CD1c-positive myeloid dendritic cell (primary cell): ENCODE results near the gene CREB5.

Experiments used
- DNase-seq: peaks from one replicate; pipeline ENCODE4 v3.0.0-alpha.2; 2016; ENCODE audit errors: extremely low spot score

The CREB5 gene

DNA sequence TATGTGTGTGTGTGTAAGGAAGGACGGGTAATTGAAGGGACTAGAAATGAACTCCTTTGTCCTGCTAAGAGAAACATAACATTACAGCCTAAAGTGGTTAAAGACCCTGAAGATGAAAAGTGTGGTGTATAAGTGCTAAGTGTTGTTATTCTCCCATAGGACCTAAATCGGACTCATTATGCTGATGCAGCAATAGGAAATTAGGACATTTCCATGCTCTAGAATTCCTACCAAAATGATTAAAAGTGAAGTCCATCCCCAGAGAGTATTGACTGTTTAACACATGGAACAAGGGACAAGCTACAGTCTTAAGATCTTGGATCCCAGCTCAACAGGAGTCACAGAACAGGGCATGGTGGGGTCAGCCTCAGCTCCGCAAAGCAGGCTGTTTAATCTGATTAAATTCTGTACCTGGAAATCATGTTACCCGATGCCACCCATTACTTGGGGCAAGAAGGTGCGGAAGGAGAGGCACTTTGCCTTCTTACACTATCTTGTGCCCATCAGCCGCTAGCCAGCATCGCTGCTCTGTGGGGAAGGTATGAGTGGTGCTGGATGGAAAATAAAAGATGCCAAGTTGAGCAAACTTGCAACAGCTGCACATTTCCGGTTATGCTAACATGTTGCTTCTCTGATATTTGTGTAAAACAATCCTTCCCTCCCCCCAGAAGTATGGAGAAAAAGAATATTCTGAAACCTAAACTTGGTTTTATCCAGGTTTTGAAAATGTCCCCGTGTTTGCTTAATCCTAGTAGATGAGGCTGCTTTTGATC, 100.5 kb downstream of the CREB5 start:
- no peak for DNase-seq

GRCh38 chr7:28516390-28517172, 104.3 kb downstream of the CREB5 start:
- DNase-seq: no peak

DNA sequence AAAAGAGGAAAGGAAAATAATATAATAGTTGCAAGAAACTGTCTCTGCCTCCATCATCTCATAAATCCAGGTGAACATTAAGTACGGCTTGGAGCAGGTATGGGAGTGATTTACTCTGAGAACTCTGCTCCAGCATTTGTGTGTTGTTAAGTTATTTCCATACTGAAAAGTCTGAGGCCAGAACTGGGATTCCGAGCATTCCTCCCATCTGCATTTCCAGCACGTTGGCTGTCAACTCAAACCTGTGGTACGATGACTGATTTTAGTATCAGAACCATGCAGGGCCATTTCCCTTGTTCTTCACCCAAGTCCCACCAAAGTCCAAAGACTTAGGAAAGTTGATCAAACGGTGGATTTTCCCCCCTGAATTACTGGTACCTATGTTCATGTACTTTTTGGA, 104.9 kb downstream of the CREB5 start:
- no peak for DNase-seq

DNA sequence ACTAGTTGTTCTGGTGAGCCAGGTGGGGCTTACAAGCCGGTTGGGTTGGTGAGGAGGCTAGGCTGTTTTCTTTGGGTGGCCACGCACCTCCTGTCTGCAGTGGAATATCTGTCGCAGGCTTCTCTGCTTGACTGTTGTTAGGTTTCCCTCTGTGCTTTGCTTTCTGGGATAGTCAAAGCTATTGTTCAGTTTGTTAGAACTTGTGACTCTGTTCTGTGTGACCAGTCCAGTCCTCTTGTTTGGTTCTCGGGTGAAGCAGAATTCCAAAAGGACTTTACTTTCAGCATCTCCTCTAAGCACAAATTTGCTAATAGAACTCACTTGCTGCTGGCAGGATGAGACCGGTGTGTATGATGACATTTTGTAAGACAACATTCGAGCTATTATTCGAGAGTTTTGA, 105.3 kb downstream of the CREB5 start:
- no peak for DNase-seq

- DNase-seq: peak; percentile 50
Observed at GRCh38 chr7:28520074-28521015, 108.0 kb downstream of the CREB5 start.

- no peak for DNase-seq
Observed at GRCh38 chr7:28524978-28525377, 112.7 kb downstream of the CREB5 start.

DNA sequence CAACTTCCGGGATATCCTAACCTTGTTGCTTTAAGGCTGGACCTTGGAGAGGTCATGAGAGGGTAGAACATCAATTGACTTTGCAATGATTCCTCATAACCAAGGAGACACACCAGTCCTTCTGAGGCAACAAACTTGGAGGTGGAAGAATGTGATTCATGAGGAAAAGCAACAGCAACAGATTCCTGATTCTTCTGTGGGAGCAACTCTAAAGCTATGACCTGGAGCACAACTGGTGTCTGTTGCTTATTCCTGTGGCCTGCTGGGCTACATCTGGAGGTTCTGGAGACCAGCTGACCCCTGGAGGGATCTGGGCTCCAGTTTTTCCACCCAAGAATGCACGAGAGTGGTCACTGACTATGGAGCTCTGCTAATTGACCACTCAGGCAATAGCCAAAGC, 116.6 kb downstream of the CREB5 start:
- no peak for DNase-seq

GRCh38 chr7:28529755-28530154, 117.4 kb downstream of the CREB5 start:
- no peak for DNase-seq

DNA sequence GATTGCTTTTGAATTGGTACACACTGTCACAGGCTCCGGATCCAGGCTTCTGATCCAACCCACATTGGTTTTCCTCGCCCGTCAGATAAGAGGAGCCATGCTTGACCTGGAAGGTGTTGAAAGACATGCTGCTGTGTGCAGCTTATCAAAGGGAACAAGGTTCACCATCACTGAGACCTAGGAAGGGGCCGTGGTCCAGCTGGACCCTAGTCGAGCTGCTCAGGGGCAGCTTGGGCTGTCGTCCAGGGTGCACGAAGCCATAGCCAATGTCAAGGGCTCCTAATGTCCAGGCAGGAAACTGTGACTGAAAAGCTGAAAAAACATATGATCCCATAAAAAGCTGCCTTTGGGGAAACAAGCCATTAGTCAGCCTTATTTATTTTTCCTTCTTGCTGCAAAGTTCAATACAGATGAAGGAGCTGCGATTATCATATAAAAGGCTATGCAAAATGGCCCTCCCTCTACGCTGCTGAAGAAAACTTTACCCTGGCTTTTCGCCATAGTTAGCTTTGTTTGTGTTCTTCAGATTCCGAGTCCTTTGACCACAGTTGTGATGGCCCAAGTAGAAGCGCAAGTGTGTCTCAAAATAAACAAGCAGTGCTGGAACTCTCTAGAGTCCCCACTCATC, 118.0 kb downstream of the CREB5 start:
- no peak for DNase-seq

- no peak for DNase-seq
Observed at GRCh38 chr7:28530803-28531175, 118.5 kb downstream of the CREB5 start.

DNA sequence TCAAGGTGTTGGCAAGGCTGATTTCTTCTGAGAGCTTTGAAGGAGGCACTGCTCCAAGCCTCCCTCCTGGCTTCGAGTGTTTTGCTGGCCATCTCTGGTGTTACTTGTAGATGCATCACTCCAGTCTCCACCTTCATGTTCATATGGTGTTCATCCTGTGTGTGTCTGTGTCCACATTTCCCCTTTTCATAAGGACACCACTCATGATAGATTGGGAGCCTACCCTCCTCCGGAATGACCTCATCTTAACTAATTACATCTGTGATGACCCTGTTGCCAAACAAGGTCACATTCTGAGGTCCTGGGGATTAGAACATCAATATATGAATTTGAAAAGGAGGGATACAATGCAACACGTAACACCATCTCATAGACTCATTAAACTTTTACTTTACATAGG, 119.0 kb downstream of the CREB5 start:
- peak; percentile 32 for DNase-seq

DNA sequence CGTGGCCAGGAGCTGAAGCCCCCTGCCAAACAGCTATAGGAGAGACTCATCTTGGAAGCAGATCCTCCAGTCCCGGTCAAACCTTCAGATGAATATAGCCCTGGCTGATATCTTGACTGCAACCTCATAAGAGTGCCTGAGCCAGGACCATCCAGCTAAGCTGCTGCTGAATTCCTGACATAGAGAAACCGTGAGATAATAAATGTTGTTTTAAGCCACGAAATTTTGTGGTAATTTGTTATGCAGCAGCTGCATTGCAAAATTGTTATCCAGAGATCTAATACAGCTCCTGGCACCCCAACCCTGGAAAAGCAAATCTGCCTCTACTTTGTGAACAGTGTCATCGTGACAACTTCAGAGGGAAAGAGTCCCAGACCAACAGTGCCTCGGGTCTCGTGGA, 119.9 kb downstream of the CREB5 start:
- DNase-seq: no peak

GRCh38 chr7:28533267-28533666, 120.9 kb downstream of the CREB5 start:
- no peak for DNase-seq

- DNase-seq: peak; percentile 11
Observed at GRCh38 chr7:28533731-28534531, 121.6 kb downstream of the CREB5 start.

DNA sequence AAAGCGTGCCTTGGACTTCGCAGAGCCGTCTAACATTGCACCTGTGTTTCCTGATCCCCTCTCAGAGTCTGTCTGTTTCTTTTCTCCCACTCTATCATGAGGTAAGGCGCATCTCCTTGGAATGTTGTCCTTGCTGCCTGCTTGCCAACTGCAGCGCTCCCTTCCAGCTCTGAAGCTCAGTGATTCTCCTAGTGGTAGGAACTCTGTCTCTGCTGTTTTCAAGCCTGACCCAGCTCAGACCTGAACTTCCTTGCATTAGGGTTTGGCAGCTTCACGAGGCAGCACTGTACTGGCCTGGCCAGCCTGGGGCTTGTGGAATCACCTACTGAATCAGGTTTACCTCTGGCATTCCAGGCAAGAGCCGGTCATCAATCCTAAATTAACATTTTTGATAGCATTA, 123.9 kb downstream of the CREB5 start:
- DNase-seq: no peak

DNA sequence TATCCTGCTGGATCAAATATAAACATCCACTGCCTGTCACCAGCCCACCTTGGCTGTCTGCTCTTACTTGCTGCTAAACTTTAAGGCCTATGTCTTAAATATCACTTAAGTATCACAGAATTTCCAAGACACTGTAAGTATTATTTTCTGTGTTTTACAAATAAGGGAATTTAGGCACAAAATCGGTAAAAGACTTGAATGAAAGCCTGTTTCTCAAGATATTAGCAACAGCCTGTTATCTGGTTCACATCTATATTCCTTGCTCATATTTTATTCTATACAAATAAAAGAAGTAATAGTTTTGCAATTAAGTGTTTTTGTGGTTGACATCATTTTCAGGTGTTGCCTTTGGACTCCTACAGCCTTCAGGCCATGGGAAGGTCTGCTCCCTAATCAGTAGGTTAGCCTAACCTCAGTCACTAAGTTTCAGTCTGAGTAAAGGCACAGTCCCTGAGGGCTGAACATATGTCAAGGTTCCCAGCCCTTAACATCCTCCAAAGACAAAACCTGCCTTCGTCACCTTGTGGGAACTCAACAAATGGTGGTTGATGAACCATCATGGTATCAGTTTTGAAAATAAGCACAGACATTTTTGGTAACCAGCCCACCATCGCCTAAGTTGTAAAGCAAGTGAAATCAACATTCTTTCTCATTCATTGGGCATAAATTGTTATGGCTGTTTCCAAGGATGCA, 127.1 kb downstream of the CREB5 start:
- no peak for DNase-seq

GRCh38 chr7:28542410-28542809, 130.1 kb downstream of the CREB5 start:
- no peak for DNase-seq

- no peak for DNase-seq
Observed at GRCh38 chr7:28544453-28545117, 132.3 kb downstream of the CREB5 start.

DNA sequence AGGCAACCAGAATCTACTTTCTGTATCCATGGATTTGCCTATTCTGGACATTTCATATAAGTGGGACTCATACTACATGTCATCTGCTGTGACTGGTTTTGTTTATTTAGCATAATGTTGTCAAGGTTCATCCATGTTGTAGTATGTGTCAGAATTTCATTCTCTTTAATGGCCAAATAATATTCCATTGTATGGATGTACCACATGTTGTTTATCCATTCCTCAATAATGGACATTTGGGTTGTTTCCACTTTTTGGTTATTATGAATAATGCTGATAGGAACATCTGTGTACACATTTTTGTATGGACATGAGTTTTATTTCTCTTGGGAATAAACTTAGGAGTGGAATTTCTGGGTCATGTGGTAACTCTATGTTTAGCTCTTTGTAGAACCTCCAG, 133.7 kb downstream of the CREB5 start:
- DNase-seq: no peak

DNA sequence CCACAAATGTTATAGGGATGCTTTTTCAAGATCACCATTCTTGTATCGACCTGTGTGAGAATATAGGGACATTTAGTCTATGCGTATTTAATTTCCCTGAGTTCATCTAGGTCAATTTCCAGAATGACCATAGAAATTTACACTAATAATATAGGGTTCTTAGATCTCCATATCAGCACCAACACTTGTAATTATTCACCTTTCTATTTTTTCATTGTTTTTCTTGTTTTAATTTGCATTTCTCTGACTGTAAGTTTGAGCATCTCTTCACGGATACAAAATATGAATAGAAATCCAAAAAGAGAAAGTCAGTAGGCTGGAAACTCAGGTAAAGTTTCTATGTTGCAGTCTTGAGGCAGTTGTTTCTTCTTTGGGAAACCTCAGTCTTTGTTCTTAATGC, 134.8 kb downstream of the CREB5 start:
- DNase-seq: no peak
